H9 (cell line): ENCODE measurements around the gene ME3. TPM values are rescaled to one million over a fixed set of nuclear protein-coding genes. Genes with fewer than 3 reads are reported as not detected.

Experiments used
- DNase-seq: peaks from one replicate; pipeline ENCODE4 v3.0.0-alpha.2; 2017
- H2AFZ ChIP-seq: one replicate; pipeline ENCODE4 v1.6.1; 2013; ENCODE audit warnings: mild to moderate bottlenecking, low read length, control low read depth, moderate library complexity
- H2AK5ac ChIP-seq: 2 replicates; pipeline ENCODE4 v1.6.1; 2013; ENCODE audit warnings: low read length, control low read depth, mixed read lengths; ENCODE audit not compliant: insufficient read length
- H2BK120ac ChIP-seq: one replicate; pipeline ENCODE4 v1.6.1; 2013; ENCODE audit warnings: low read depth, mild to moderate bottlenecking, low read length, control low read depth, inconsistent platforms; ENCODE audit not compliant: poor library complexity, severe bottlenecking
- H2BK12ac ChIP-seq: 2 replicates; pipeline ENCODE4 v1.6.1; 2013; ENCODE audit warnings: low read length, control low read depth, mixed read lengths, low read depth; ENCODE audit not compliant: insufficient read length
- H2BK15ac ChIP-seq: 2 replicates; pipeline ENCODE4 v1.6.1; 2013; ENCODE audit warnings: low read depth, low read length, control low read depth
- H2BK20ac ChIP-seq: one replicate; pipeline ENCODE4 v1.6.1; 2013; ENCODE audit warnings: low read depth, mild to moderate bottlenecking, low read length, control low read depth, inconsistent platforms; ENCODE audit not compliant: poor library complexity, severe bottlenecking
- H2BK5ac ChIP-seq: 2 replicates; pipeline ENCODE4 v1.6.1; 2013; ENCODE audit warnings: low read length, control low read depth, mixed read lengths; ENCODE audit not compliant: insufficient read length
- H3K14ac ChIP-seq: 2 replicates; pipeline ENCODE4 v1.6.1; 2013; ENCODE audit warnings: low read length, control low read depth; ENCODE audit not compliant: insufficient read depth
- H3K18ac ChIP-seq: 2 replicates; pipeline ENCODE4 v1.6.1; 2013; ENCODE audit warnings: low read depth, mild to moderate bottlenecking, mixed read lengths, low read length, control low read depth; ENCODE audit not compliant: insufficient read length
- H3K23ac ChIP-seq: 2 replicates; pipeline ENCODE4 v1.6.1; 2013; ENCODE audit warnings: low read length, control low read depth, mixed read lengths, low read depth; ENCODE audit not compliant: insufficient read length
- H3K23me2 ChIP-seq: 2 replicates; pipeline ENCODE4 v1.6.1; 2013; ENCODE audit warnings: low read depth, mild to moderate bottlenecking, mixed read lengths, low read length, control low read depth; ENCODE audit not compliant: insufficient read length, poor library complexity, severe bottlenecking
- H3K27ac ChIP-seq: 2 replicates; pipeline ENCODE4 v1.5.1; 2013; ENCODE audit warnings: low read length, control low read depth, mixed read lengths, low read depth; ENCODE audit not compliant: insufficient read length
- H3K27me3 ChIP-seq: 2 replicates; pipeline ENCODE4 v1.6.1; 2013; ENCODE audit warnings: low read length, control low read depth, inconsistent platforms; ENCODE audit not compliant: insufficient read depth
- H3K4ac ChIP-seq: 2 replicates; pipeline ENCODE4 v1.6.1; 2013; ENCODE audit warnings: low read depth, mild to moderate bottlenecking, control low read depth, inconsistent platforms, low read length, moderate library complexity
- H3K4me1 ChIP-seq: 2 replicates; pipeline ENCODE4 v1.6.1; 2013; ENCODE audit warnings: low read length, control low read depth, inconsistent platforms; ENCODE audit not compliant: insufficient read depth
- H3K4me2 ChIP-seq: 2 replicates; pipeline ENCODE4 v1.6.1; 2013; ENCODE audit warnings: low read length, control low read depth, mixed read lengths; ENCODE audit not compliant: insufficient read length, insufficient read depth
- H3K56ac ChIP-seq: 2 replicates; pipeline ENCODE4 v1.6.1; 2013; ENCODE audit warnings: low read depth, mild to moderate bottlenecking, mixed read lengths, low read length, control low read depth; ENCODE audit not compliant: insufficient read length
- H3K79me1 ChIP-seq: 2 replicates; pipeline ENCODE4 v1.6.1; 2013; ENCODE audit warnings: low read depth, mild to moderate bottlenecking, moderate library complexity, low read length, control low read depth, inconsistent platforms; ENCODE audit not compliant: insufficient read depth, poor library complexity, severe bottlenecking
- H3K79me2 ChIP-seq: 2 replicates; pipeline ENCODE4 v1.6.1; 2013; ENCODE audit warnings: low read length, control low read depth, inconsistent platforms; ENCODE audit not compliant: insufficient read depth
- H3K9ac ChIP-seq: 2 replicates; pipeline ENCODE4 v1.6.1; 2013; ENCODE audit warnings: low read length, control low read depth, mixed read lengths; ENCODE audit not compliant: insufficient read length; ENCODE audit errors: extremely low read depth
- H3K9me3 ChIP-seq: one replicate; pipeline ENCODE4 v1.6.1; 2013; ENCODE audit warnings: low read depth, low read length, inconsistent platforms; ENCODE audit not compliant: control insufficient read depth
- H3T11ph ChIP-seq: one replicate; pipeline ENCODE4 v1.6.1; 2013; ENCODE audit warnings: mild to moderate bottlenecking, low read length, control low read depth, inconsistent platforms
- H4K20me1 ChIP-seq: one replicate; pipeline ENCODE4 v1.6.1; 2013; ENCODE audit not compliant: control insufficient read depth, insufficient read length, insufficient read depth
- H4K5ac ChIP-seq: 2 replicates; pipeline ENCODE4 v1.6.1; 2013; ENCODE audit warnings: low read depth, mild to moderate bottlenecking, mixed read lengths, low read length, control low read depth; ENCODE audit not compliant: insufficient read length
- H4K8ac ChIP-seq: replicated peaks from 2 replicates; pipeline ENCODE4 v1.6.1; 2013; ENCODE audit warnings: low read length, control low read depth, mixed read lengths, low read depth; ENCODE audit not compliant: insufficient read length
- H4K91ac ChIP-seq: 2 replicates; pipeline ENCODE4 v1.6.1; 2013; ENCODE audit warnings: low read depth, mild to moderate bottlenecking, moderate library complexity, mixed read lengths, low read length, control low read depth; ENCODE audit not compliant: insufficient read length
- H3K27ac Mint-ChIP-seq, 3 experiments: 2 replicates in 2 of 3; 3 replicates in 1 of 3; pipeline ENCODE4 v1.8.0; 2020 to 2021; ENCODE audit warnings: mixed read lengths in 3 of 3, mild to moderate bottlenecking in 1 of 3, moderate library complexity in 1 of 3
- H3K27me3 Mint-ChIP-seq: 2 replicates; pipeline ENCODE4 v1.8.0; 2021; ENCODE audit warnings: low read depth, mild to moderate bottlenecking, moderate library complexity, mixed read lengths
- H3K36me3 Mint-ChIP-seq, 3 experiments: 2 replicates in 2 of 3; 3 replicates in 1 of 3; pipeline ENCODE4 v1.8.0; 2020 to 2021; ENCODE audit warnings: low read depth in 3 of 3, mixed read lengths in 3 of 3; ENCODE audit not compliant: insufficient read depth in 1 of 3
- H3K4me1 Mint-ChIP-seq, 2 experiments: 2 replicates each; pipeline ENCODE4 v1.8.0; 2020; ENCODE audit warnings: mixed read lengths in 2 of 2
- H3K4me3 Mint-ChIP-seq, 2 experiments: 2 replicates in 1 of 2; 3 replicates in 1 of 2; pipeline ENCODE4 v1.8.0; 2020 to 2021; ENCODE audit warnings: mild to moderate bottlenecking in 2 of 2, mixed read lengths in 2 of 2, moderate library complexity in 1 of 2
- H3K9me3 Mint-ChIP-seq, 2 experiments: 2 replicates in 1 of 2; 3 replicates in 1 of 2; pipeline ENCODE4 v1.8.0; 2020; ENCODE audit warnings: mild to moderate bottlenecking in 2 of 2, mixed read lengths in 2 of 2, moderate library complexity in 1 of 2
- WGBS: extraction: QIAGEN DNeasy Blood & Tissue Kit; methylation state at CpG from one replicate; pipeline ENCODE4 v1.1.7; 2013; ENCODE audit warnings: missing lambda C conversion rate, low lambda C conversion rate, mixed read lengths; ENCODE audit not compliant: insufficient read length; ENCODE audit errors: extremely low coverage; 5-methylcytosine and 5-hydroxymethylcytosine counted together
- total RNA-seq: library from RNA; stranded (reverse); gene quantifications from 2 replicates; pipeline ENCODE4 v1.2.1, GENCODE V29; 2021
- TF ChIP-seq, protein P1 (sequence below): fragments of 200-600 bp; sonication (generic); conservative IDR thresholded peaks from 3 replicates; pipeline ENCODE4 v1.8.0; 2021; ENCODE audit warnings: antibody characterized with exemption, mild to moderate bottlenecking

The ME3 gene
- total RNA-seq, 1 experiment from 2014 or later: 2.8 TPM

DNA sequence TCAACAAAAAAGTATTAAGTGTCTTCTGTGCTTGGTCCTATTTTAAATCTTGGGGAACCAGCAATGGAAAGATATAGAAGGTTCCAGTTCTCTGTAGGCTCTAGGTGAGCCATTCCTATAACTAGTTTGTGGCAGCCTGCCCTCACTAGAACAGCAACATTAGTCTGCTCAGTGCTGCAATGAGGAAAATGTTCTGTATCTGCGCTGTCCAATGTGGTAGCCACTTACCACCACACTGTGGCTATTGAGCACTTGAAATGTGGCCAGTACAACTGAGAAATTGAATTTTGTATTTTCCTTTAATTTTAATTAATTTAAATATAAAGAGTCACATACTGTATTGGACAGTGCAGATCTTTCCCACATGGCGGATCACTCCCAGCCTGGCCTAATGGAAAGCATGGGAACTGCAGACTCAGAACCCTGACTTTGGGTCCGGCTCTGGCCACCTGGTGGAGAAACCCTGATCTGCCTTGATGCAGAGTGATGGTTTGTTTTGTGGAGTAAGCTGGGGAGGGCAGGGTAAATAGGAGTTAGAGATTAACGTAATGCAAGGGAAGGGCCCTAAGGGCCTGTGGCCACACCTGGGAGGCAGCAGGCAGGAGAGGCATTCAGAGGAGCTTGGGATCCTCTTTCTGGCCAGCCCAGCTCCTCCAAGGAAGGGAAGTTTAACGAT is 101.0 kb downstream of the ME3 start:
- H3K23me2 ChIP-seq: no peaks in the 10 kb centered on the region
- peaks cover 3 to 8% of the 10 kb centered on the region in 2 experiments for H3K4me1 Mint-ChIP-seq
- H4K5ac ChIP-seq: no peak overlapping the region
- peak overlapping the region in 2 of 3 experiments; percentile 10 to 71; a peak in 3 of 7 replicates for H3K27ac Mint-ChIP-seq
- H4K20me1 ChIP-seq: no peaks in the 10 kb centered on the region
- no peak overlapping the region for H2AK5ac ChIP-seq
- H2BK12ac ChIP-seq: no peak overlapping the region
- no peak overlapping the region for H3K9ac ChIP-seq
- no peak overlapping the region for H2BK120ac ChIP-seq
- no peak overlapping the region for H3K23ac ChIP-seq
- no peak overlapping the region for H3K4ac ChIP-seq
- TF ChIP-seq, protein P1, sequence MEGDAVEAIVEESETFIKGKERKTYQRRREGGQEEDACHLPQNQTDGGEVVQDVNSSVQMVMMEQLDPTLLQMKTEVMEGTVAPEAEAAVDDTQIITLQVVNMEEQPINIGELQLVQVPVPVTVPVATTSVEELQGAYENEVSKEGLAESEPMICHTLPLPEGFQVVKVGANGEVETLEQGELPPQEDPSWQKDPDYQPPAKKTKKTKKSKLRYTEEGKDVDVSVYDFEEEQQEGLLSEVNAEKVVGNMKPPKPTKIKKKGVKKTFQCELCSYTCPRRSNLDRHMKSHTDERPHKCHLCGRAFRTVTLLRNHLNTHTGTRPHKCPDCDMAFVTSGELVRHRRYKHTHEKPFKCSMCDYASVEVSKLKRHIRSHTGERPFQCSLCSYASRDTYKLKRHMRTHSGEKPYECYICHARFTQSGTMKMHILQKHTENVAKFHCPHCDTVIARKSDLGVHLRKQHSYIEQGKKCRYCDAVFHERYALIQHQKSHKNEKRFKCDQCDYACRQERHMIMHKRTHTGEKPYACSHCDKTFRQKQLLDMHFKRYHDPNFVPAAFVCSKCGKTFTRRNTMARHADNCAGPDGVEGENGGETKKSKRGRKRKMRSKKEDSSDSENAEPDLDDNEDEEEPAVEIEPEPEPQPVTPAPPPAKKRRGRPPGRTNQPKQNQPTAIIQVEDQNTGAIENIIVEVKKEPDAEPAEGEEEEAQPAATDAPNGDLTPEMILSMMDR: peak; percentile 95
- H3K56ac ChIP-seq: no peak overlapping the region
- no peak overlapping the region for H2BK15ac ChIP-seq
- no peaks in the 10 kb centered on the region for H3K36me3 Mint-ChIP-seq
- H3K4me2 ChIP-seq: no peak overlapping the region
- H2AFZ ChIP-seq: no peak overlapping the region
- H2BK5ac ChIP-seq: no peak overlapping the region
- H3K79me1 ChIP-seq: no peaks in the 10 kb centered on the region
- no peak overlapping the region for H3K27ac ChIP-seq
- no peak overlapping the region for H3K18ac ChIP-seq
- H3K27me3 Mint-ChIP-seq: no peaks in the 10 kb centered on the region; the same call in 1 of the 2 replicates
- no peak overlapping the region for H3T11ph ChIP-seq
- H4K8ac ChIP-seq: no peak overlapping the region
- peak; percentile 91 for DNase-seq
- no peaks in the 10 kb centered on the region for H3K9me3 ChIP-seq
- WGBS: no CpG with 5 or more reads among the region's 5 CpGs
- H3K27me3 ChIP-seq: no peaks in the 10 kb centered on the region
- no peak overlapping the region for H3K14ac ChIP-seq
- no peaks in the 10 kb centered on the region for H3K79me2 ChIP-seq
- H4K91ac ChIP-seq: no peak overlapping the region
- no peak overlapping the region for H2BK20ac ChIP-seq
- H3K4me3 Mint-ChIP-seq: no peak overlapping the region
- H3K4me1 ChIP-seq: no peaks in the 10 kb centered on the region
- H3K9me3 Mint-ChIP-seq: no peaks in the 10 kb centered on the region
